Pons (tissue), 1 donor: ENCODE measurements around the gene TADA1.

Experiments
- DNase-seq: peaks from one replicate; pipeline ENCODE4 v3.0.0-alpha.2; 2016; ENCODE audit warnings: low spot score

Gene TADA1, protein sequence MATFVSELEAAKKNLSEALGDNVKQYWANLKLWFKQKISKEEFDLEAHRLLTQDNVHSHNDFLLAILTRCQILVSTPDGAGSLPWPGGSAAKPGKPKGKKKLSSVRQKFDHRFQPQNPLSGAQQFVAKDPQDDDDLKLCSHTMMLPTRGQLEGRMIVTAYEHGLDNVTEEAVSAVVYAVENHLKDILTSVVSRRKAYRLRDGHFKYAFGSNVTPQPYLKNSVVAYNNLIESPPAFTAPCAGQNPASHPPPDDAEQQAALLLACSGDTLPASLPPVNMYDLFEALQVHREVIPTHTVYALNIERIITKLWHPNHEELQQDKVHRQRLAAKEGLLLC

DNA sequence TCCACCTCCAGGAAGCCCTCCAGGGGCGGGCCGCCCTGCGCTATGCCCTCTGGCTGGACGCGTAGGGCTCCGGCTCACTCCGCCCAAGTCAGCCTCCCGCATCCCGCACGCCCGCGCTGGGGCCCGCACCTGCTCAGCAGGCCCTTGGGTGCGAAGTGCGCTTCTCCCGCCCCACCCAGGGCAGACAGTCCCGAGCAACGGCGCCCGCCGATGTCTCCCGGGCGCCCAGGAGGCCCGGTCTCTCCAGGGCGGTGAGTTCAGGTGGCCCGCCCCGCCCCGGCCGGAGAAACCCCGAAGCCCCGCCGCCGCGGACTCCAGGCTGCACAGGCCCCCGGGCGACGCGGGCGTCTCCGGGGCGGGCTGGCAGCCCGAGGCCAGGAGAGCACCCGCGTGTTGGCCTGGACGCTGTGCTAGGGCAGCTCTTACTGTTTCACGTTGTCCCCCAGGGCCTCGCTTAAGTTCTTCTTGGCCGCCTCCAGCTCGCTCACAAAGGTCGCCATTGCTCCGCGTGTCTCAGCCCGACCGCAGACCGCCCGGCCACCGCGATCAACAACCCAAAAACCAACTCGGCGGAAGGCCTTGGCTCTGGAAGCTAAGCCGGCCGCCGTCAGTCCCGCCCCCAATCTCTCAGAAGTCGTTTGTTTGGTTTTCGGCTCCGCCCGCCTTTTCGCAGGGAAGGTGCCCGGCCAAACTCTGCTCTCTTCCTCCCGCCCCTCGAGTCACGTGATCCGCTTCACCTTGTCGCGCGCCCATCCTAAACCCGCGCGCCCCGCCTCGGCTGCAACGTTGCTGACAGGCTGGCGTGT, at the start of gene TADA1:
TADA1 (minus strand) TSS at position 531 of the 806 bp plus-strand sequence; CDS start at position 500, 31 bp downstream.
- peak; percentile 96 for DNase-seq

DNA sequence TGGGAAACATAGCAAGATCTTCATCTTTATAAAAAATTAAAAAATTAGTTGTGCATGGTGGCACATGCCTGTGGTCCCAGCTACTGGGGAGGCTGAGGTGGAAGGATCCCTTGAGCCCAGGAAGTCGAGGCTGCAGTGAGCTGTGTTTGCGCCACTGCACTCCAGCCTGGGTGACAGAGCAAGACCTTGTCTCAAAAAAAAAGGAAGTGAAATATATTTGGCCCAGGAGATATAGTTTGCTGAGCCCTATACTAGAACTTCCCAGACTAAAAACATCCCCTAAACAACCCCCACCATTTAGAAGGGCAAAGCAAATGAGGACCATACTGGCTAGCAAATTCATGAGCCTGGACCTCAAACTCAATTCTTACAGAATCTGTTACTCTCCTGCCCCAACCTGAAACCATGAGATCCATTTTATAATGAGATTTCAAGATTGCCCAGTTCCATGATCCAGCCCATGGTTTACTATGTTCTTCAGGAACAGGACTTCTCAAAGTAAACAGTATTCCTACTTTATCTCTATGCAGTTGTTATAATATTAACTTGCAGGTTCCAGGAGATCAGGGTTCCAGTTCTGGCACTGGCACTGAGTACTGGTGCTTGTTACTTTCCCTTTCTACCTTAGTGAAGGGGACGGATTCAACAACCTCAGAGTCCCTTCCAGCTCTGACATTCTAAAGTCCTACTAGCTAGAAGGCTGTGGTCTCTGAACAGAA, 48.9 kb upstream of the TADA1 start:
- DNase-seq, result no peak

DNA sequence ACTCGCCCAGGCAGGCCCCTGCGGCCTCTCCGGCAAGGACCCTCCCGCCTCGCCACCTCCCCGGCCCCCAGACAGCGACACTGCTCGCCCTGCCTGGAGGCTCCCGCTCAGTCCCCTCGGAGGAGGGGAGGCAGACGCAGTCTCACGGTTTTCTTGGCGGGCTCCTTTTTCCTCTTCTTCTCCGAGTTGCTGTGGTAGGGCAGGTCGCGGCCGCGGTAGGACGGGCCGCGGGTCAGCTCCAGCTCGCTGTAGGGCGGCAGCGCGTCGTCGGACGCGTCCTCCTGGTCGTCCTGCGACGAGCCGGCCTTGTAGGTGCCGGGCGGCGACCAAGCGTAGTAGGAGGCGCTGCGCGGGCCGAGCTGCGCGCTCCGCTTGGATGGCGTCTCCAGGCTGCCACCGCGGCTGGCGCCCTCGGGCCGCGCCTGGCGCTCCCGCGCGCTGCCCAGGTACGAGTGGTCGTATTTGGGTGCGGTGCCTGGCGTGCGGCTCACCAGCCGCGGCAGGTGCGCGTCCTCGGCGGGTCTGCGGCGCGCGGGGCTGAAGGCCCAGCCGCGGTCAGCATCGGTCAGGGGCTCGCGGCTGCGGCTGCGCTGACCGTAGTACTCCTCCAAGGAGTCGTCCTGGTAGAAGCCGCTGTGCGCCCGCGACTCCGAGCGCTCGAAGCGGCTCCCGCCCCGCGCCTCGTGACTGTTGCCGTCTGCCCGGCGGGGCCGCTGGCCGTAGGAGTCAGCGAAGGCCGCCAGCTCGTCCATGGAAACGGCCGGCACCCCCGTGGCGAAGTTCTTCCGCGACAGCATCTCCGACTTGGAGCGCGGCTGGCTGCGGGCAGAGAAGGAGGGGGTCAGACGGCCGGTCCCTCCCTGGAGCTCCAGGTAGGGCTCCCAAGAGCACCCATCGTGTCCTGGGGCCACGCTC, 44.8 kb upstream of the TADA1 start:
- DNase-seq, result no peak

DNA sequence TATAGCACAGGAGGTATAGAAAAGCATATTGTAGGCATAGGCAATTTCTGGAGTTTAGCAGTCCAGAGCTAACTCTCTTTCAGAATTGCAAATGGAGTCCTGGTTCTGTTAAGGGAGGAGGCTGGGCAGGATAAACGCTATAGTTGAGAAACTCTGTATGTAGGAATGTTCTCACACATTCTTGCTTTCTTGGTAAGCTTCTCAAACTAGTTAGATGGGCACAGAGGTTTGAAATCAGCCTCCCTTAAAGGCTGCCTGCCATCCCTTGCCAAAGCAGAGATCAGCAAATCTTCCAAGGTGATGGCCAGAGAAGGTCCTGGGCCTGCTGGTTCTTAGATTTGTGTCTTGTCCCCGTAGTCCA, 42.9 kb upstream of the TADA1 start:
- DNase-seq, result no peak

DNA sequence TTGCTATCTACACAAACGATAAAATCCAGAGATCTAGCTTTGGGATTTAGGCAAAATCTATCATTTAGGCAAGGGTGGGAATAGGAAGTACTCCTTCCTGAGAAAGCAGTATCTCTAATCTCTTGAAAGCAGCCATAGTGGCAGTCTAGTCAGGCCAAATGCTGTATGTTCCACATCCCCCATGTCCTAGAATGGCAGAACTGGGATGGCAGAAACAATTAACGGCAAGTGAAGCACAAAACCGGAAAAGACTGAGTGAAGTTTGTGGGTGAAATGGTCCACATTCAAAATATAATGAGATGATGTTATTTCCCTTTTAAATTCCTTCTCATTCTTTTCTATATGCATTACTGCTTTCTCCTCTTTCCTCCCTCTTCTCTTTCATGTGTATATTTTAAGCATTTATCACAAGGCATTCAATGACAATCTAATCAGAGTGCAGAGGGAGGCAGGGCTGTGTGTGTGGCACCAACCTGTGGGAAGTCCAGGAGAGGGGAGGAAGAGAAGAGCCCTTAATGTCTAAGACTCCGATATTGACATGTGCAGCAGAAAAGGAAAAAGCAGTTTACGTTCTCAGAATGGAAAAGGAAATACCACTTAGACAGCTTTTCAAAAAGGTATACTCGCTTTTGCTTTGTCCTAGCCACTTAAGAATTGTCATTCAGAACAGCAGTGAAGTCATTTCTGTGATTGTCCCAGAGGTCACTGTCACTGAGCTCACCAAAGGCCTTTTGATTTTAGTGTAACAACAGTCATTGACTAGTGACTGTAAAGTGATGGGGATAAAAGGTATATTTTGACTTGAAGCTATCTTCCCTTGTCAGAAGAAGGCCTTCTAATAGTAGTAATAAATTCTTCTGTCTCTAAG, 42.3 kb upstream of the TADA1 start:
- no peak for DNase-seq

DNA sequence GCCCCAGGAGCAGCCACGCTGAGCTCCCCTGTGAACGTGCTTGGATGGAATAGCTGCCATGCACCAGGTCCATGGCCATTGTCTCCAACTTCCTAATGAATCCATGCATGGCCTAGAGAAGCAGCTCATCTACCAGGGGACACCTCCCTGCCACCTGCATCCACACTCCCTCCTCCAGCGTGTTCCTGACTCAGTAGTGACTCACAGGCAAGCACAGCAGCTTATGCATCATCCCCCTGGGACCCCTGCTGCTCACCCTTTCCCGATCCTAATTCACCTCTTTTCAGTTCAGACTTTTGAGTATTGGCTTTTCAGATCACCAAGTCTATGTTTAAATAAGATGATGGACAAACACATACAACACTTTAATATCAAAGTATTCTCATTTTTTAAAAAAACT, 39.9 kb upstream of the TADA1 start:
- DNase-seq, result no peak

DNA sequence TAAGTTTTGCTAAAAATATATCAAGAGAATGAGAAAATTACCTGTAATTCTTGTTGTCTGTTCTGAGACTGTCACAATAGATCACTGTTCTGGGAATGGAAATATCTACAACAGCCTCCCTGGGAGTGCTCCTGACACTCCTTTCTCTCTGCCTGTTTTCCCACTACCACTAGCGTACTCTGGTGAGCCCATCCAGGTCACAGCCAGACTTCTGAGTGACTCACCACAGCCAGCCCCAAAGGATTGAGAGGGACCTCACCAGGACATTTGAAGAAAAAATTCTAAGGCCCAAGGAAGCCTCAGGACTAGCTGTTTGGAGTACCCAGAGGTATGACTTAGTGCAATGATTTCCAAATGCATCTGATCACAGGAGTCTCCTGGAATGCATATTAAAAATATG, 39.0 kb upstream of the TADA1 start:
- DNase-seq, result no peak

DNA sequence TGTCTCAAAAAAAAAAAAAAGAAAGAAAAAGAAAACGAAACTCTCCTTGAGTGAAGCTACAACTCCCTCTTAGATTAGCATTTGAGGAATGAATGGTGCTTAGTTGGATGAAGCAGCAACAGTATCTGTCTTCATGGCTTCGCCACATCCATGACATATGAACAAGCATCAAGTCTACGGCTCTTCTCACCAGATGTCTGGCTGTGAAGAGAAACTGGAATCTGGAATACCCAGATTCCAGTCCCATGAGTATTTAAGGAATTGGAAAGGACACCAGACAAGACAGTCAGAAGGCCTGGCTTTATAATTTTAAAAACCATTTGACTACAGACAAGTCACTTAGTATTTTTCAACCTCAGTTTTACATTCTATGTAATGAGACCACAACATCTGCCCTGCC, 38.0 kb upstream of the TADA1 start:
- DNase-seq, result no peak

DNA sequence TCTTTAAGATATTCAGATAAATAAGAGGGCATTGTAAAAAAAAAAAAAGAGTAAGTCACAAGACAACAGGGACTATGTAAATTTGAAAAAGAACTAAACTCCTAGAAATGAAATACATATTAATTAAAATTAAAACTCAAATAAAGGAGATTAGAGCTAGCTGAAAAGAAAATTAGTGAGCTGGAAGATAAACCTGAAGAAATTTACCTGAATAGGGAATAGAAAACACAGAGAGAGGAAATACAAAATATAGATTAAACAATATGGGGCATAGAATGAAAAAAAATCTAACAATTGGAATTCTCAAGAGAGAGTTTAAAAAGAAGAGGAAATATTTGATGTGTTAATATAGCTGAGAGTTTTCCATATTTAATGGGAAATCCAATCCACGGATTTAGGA, 35.6 kb upstream of the TADA1 start:
- DNase-seq, result no peak

DNA sequence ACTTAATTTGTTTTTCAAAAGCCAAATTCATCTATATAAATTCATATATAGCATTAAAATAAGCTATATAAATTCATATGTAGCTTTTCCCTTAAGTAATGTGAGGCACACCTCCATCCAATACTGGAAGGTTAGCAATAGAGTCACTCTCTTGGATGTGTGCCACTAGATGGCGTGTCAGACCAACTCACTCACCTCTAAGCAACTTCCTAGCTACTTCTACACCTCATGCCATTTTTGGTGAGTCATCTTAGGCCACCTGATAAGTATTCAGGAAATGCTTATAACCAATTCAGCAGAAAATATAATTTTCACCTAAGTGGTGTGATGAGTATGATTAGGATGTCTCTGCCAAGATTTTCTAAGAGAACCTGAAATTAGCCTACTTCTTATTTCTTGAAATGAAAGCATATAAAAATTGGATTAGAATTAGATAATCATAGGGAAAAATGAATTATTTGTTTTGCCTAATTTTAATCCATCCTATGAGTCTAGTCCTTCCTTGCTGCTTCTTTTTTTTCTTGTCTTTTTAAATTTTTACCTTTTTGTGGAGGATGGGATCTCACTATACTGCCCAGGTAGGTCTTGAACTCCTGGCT, 34.4 kb upstream of the TADA1 start:
- DNase-seq, result peak; percentile 88

DNA sequence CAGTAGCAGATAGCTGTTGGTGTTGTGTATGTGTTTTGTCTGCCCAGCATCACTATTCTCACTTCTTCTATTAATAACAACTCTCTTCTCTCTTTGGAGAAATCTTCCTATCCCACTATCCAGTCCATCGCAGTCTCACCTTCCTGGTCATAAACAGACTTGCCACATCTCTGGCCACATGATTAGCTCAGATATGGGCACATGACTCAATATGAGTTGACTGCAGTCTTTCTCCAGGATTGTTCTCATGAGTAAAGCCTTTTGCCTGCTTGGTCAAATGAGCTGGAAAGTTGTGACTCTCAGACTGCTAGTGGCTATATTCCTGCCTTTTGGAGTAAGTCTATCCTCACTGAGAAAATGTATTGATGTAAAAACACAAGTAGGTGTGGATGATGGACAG, 32.9 kb upstream of the TADA1 start:
- no peak for DNase-seq

DNA sequence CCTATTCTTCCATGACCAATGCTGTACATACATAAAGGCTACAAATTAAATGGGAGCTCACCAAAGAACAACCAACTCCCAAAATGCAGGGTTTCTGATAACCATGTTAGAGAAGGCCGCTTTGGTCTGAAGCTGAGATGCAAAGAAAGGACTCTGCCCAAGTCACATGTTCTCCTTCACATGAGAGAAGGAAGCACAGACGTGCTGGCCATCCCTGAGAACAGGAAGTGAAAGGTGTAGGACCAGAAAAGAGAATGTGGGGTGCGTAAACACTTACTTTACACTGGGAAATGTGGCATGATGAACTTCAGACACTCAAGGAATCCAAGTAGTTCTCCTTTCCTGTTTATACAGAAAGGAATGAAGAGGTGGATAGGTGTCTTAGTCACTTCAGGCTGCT, 31.7 kb upstream of the TADA1 start:
- DNase-seq, result peak; percentile 9

DNA sequence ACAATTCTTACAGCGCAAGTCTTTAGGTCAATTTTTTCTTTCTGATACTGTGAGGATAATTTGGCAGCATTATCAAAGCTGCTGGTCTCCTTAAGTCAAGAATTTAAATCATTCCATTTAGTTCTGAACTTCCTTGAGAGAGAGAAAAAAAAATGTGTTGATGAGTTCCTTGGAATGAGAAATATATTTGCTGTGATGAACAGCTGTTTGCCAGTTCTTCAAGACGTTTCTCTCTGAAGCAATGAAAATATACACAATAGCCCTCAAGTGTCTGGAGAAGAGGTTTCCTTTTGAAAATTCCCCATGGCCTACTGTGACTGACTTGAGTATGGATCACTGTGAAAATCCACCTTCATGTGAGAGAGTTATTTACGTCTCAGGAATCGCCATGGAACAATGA, 31.0 kb upstream of the TADA1 start:
- no peak for DNase-seq

DNA sequence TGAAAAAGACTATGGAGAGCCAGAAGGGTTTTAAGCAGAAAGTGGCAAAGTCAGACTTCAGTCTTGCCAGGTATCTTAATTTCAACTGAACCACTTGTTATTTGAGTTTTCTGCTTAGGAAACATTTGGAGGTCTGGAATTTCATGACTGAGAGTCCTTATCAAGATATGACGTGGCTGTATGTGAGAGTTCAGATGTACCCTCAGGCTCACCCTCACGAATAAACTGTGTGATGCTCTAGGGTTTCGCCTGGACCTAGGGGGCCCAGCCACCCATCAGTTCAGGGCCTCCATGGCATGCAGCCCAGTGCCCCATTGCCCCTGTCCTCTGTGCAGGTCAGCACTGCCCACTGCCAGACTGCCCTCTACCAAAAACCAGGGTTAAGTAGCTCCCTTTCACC, 30.6 kb upstream of the TADA1 start:
- no peak for DNase-seq

DNA sequence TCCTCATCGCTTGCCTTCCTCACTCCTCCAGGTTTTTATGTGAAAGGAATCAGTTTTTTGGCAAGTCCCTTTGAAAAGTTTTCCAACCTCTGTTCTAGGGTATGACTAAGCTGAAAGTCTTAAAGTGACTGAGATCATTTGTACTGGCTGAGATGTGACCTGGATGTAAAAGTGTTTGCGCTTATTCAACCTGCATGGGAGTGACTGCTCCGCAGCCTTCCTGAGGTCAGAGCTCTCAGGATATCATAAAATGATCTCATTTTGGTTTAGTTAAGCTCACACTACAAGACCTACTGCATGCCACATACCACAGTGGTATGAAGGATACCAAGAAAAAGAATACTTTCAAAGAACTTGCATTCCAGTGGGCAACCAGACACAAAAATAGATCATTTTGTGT, 29.8 kb upstream of the TADA1 start:
- DNase-seq, result no peak

DNA sequence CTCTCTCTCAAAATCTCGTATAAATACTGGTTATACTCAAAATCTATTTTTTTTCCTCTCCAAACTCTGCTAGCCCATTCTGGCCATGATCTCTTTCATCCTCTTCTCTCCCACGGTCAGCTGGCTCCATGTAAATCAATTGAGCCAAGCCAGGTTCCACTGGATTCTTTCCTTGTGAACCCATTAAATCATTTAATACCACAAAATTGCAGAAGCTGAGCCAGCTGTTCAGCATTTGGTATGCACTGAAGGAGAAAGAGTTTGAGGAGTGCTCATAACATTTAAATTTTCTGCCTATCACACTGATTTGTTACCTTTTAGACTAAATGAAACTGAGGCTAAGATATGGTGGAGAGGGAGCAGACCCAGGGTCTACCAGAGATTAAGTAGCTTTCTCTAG, 29.1 kb upstream of the TADA1 start:
- DNase-seq, result no peak

DNA sequence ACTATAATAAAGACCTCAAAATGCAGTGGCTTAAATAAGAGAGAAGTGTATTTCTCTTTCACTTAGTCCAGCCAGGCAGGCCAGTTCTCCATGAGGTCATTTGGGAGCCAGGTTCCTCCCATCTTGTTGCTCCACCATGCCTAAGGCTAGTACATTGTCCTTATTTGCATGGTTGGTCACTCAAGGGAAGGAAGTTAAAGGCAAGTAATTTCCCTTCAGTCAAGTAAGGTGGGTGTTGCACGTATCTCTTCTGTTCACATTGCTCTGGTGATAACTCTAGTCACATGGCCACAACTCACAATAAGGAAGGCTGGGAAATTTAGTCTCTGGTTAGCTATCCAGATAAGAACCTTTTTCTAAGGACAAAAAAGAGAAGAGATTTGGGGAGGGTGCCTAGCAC, 27.2 kb upstream of the TADA1 start:
- DNase-seq, result no peak

DNA sequence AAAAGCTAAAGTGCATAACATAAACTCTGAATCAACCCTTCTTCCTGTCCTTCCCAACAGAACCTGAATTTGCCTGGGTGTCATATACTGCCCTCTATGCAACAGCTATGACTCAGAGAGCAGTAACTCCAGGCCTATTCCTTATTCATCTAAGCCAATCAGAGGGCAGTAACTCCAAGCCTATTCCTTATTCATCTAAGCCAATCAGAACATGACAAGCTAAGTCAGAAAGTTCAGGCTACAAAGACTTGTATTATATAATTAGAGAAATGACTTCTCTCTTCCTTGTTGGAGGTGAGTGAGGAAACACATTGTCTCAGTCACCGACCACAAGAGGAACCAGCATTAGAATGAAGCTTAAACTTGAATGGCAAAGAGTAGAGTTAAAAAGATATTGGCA, 26.2 kb upstream of the TADA1 start:
- no peak for DNase-seq

DNA sequence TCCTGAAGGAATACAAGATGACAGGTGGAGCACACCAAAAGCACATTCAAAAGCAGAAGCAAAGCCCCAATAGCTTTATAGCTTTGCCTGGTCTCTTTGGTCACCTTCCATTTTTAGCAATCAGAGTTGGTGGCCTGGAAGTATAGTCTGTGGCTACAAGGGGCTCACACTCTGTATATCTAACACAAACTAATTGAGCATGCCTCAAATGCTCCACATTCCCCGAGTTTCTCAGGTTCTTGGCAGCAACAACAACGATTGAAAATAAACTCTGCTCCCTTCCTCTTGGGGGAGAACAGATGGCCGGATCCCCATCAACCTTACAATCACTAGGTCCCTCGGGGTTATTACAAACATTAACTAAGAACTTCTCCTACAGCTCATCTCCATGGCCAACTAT, 24.9 kb upstream of the TADA1 start:
- DNase-seq, result no peak

DNA sequence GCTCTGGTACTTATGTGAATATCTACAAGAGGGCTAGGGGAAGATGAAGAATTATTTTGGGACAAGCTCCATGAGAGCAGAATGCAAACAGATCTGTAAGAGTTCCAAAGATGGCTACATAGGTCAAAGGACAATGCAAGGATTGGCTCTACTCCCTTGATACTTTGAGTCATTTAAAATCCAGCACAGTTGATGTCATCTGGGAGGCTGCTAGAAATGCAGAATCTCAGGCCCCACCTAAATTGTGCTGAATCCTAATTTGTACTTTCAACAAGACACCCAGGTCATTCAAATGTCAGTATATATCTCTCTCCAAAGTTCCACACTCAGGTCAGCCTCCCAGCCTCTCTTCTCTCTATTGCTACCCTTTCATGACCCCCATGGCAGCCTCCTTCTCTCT, 23.7 kb upstream of the TADA1 start:
- no peak for DNase-seq

DNA sequence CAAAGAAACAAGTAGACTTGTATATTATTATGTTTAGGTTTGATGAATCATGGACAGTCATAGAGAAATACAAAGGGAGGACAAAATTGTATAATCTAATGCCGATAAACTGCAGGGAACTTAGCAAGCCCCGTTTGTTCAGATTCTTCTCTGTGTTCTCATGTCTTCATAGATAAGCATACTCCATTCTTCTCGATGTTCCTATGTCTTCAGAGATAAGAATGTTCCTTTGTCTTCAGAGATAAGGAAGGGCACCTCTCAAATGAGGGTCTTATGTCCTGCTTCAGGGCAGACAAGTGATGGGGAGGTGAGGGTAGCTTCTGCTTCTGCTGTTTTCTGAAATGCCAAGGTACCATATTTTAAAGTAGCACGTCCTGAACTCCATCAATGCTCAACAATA, 19.7 kb upstream of the TADA1 start:
- no peak for DNase-seq
